Calu3 (cell line): ENCODE measurements around the gene ZNF710. TPM values are rescaled to one million over a fixed set of nuclear protein-coding genes. Genes with fewer than 3 reads are reported as not detected.

Experiments used
- BruUV-seq: library from RNA; stranded (reverse); fragments of 400-500 nt; replicated peaks from 2 replicates; lab custom pipeline; 2021; lab: Mats Ljungman, UMichigan
- CTCF ChIA-PET: fragments of 300-600 bp; sonication (Branson Sonifier 250); formaldehyde crosslinking; loops from one replicate; lab custom pipeline; 2022; ENCODE audit warnings: antibody characterized with exemption; lab: Charles Lee
- DNase-seq: peaks from one replicate; pipeline ENCODE4 v3.0.0; 2022
- H3K27ac Mint-ChIP-seq: one replicate; pipeline ENCODE4 v1.8.0; 2022; ENCODE audit warnings: mixed read lengths; ENCODE audit not compliant: unreplicated experiment
- H3K27me3 Mint-ChIP-seq: one replicate; pipeline ENCODE4 v1.8.0; 2022; ENCODE audit warnings: mixed read lengths; ENCODE audit not compliant: unreplicated experiment
- H3K36me3 Mint-ChIP-seq: one replicate; pipeline ENCODE4 v1.8.0; 2022; ENCODE audit warnings: mild to moderate bottlenecking, moderate library complexity, mixed read lengths; ENCODE audit not compliant: insufficient read depth, unreplicated experiment
- H3K4me1 Mint-ChIP-seq: one replicate; pipeline ENCODE4 v1.8.0; 2022; ENCODE audit warnings: mild to moderate bottlenecking, low read depth, mixed read lengths; ENCODE audit not compliant: unreplicated experiment
- H3K4me3 Mint-ChIP-seq: one replicate; pipeline ENCODE4 v1.8.0; 2022; ENCODE audit warnings: mild to moderate bottlenecking, low read depth, moderate library complexity, mixed read lengths; ENCODE audit not compliant: unreplicated experiment
- H3K9me3 Mint-ChIP-seq: one replicate; pipeline ENCODE4 v1.8.0; 2022; ENCODE audit warnings: low read depth, mixed read lengths; ENCODE audit not compliant: unreplicated experiment
- CTCF ChIP-seq: fragments of 200-600 bp; IDR thresholded peaks from one replicate; pipeline ENCODE4 v1.8.0; 2022; ENCODE audit warnings: antibody characterized with exemption; ENCODE audit not compliant: unreplicated experiment
- intact Hi-C: fragments of 100-400 bp; cut with micrococcal nuclease; formaldehyde crosslinking; loops from one replicate; pipeline ENCODE4 v1.10.0; 2022; ENCODE audit not compliant: unreplicated experiment
- total RNA-seq: library from RNA; stranded (reverse); gene quantifications from 2 replicates; pipeline ENCODE4 v1.2.3, GENCODE V29; 2022

The ZNF710 gene
- total RNA-seq, 1 experiment from 2014 or later, result 15.4 TPM

GRCh38 chr15:90009301-90010022 lies 8.3 kb downstream of the ZNF710 start:
- H3K27me3 Mint-ChIP-seq, result no peaks in the 10 kb centered on the region
- intact Hi-C loops, result loop anchor here (10.0 kb wide), 1 partner anchor 45 kb away; no protein-coding TSS in a partner anchor
- H3K27ac Mint-ChIP-seq, result no peak overlapping the region
- peaks cover 17% of the 10 kb centered on the region for H3K4me1 Mint-ChIP-seq
- CTCF ChIA-PET, result no interaction called here
- no peak overlapping the region for H3K4me3 Mint-ChIP-seq
- H3K36me3 Mint-ChIP-seq, result peaks cover 4% of the 10 kb centered on the region
- H3K9me3 Mint-ChIP-seq, result peaks cover 3% of the 10 kb centered on the region
- BruUV-seq, result no TSS peak
- DNase-seq, result no peak
- no peak for TF ChIP-seq CTCF

- DNase-seq, result no peak
- BruUV-seq, result no TSS peak
- CTCF ChIA-PET, result no interaction called here
- no peaks in the 10 kb centered on the region for H3K4me1 Mint-ChIP-seq
- no peaks in the 10 kb centered on the region for H3K36me3 Mint-ChIP-seq
- H3K9me3 Mint-ChIP-seq, result peaks cover 3% of the 10 kb centered on the region
- TF ChIP-seq CTCF, result no peak
- no peak overlapping the region for H3K4me3 Mint-ChIP-seq
- intact Hi-C loops, result no loop called here
- H3K27ac Mint-ChIP-seq, result no peak overlapping the region
- no peaks in the 10 kb centered on the region for H3K27me3 Mint-ChIP-seq
These were observed 10.6 kb downstream of the ZNF710 start for GRCh38 chr15:90011705-90012104.

GRCh38 chr15:90013503-90013937 lies 12.4 kb downstream of the ZNF710 start:
- no peak overlapping the region for H3K27ac Mint-ChIP-seq

GRCh38 chr15:90015294-90015693 lies 14.2 kb downstream of the ZNF710 start:
- TF ChIP-seq CTCF, result no peak
- Mint-ChIP-seq H3K4me1 (no peaks in the 10 kb centered on the region), H3K9me3 (peaks cover 3% of the 10 kb centered on the region), H3K4me3 (no peak overlapping the region), H3K27ac (no peak overlapping the region), H3K36me3 (no peaks in the 10 kb centered on the region), H3K27me3 (no peaks in the 10 kb centered on the region)
- CTCF ChIA-PET, result interaction anchor here (0.6 kb wide), 1 partner anchor 34 kb away, joined by 3 read pairs; no protein-coding TSS in a partner anchor
- no TSS peak for BruUV-seq
- no peak for DNase-seq
- intact Hi-C loops, result no loop called here

More at GRCh38 chr15:90013503-90013937, 12.4 kb downstream of the ZNF710 start:
- no peak for TF ChIP-seq CTCF
- no peak overlapping the region for H3K4me3 Mint-ChIP-seq
- intact Hi-C loops, result no loop called here
- no peaks in the 10 kb centered on the region for H3K36me3 Mint-ChIP-seq
- CTCF ChIA-PET, result no interaction called here
- no peak for DNase-seq
- H3K9me3 Mint-ChIP-seq, result peaks cover 3% of the 10 kb centered on the region
- H3K4me1 Mint-ChIP-seq, result no peaks in the 10 kb centered on the region
- H3K27me3 Mint-ChIP-seq, result no peaks in the 10 kb centered on the region
- no TSS peak for BruUV-seq
